ENCODE data around the gene CTBS.

DNA sequence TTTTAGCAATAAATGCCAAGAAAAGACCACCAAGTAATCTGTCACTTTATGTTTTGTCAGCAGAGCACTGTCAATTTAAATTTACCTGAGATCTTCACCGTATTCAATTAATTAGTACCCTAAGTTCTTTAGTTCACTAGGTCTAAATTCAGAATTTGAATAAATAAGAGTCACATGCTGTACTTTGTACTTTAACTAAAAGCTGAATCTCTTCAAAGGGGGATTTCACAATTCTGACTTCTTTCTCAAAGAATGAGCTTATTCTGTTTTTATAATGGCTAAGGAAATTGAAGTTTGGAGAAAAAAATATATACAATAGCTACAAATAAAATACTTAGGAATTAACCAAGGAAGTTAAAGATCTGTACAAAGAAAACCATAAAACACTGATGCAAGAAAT lies 65.7 kb downstream of the CTBS start:
- TF ChIP-seq, protein P1, sequence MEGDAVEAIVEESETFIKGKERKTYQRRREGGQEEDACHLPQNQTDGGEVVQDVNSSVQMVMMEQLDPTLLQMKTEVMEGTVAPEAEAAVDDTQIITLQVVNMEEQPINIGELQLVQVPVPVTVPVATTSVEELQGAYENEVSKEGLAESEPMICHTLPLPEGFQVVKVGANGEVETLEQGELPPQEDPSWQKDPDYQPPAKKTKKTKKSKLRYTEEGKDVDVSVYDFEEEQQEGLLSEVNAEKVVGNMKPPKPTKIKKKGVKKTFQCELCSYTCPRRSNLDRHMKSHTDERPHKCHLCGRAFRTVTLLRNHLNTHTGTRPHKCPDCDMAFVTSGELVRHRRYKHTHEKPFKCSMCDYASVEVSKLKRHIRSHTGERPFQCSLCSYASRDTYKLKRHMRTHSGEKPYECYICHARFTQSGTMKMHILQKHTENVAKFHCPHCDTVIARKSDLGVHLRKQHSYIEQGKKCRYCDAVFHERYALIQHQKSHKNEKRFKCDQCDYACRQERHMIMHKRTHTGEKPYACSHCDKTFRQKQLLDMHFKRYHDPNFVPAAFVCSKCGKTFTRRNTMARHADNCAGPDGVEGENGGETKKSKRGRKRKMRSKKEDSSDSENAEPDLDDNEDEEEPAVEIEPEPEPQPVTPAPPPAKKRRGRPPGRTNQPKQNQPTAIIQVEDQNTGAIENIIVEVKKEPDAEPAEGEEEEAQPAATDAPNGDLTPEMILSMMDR (IDR thresholded peaks at IDR 0.05) = no peak
- no peak for TF ChIP-seq EP300 (IDR thresholded peaks at IDR 0.05; ENCODE audit: low read depth)
- no peak for TF ChIP-seq POLR2A (IDR thresholded peaks at IDR 0.05)
- TF ChIP-seq POLR2AphosphoS5 (IDR thresholded peaks at IDR 0.05) = no peak
